Neuronal stem cell (in vitro differentiated cells): ENCODE measurements around the gene IGF2R.

Experiments
- DNase-seq: peaks from one replicate; pipeline ENCODE4 v3.0.0-alpha.2; 2013; ENCODE audit warnings: low spot score
- H2AFZ ChIP-seq: one replicate; pipeline ENCODE4 v1.6.1; 2013; ENCODE audit warnings: mild to moderate bottlenecking, low read length, inconsistent platforms
- H2AK5ac ChIP-seq: 2 replicates; pipeline ENCODE4 v1.6.1; 2013; ENCODE audit warnings: low read depth, mild to moderate bottlenecking, inconsistent platforms, low read length, moderate library complexity, mixed read lengths
- H2BK120ac ChIP-seq: 2 replicates; pipeline ENCODE4 v1.6.1; 2013; ENCODE audit warnings: low read depth, mild to moderate bottlenecking, inconsistent platforms, low read length, moderate library complexity, mixed read lengths
- H2BK12ac ChIP-seq: one replicate; pipeline ENCODE4 v1.6.1; 2013; ENCODE audit warnings: low read length, inconsistent platforms
- H2BK15ac ChIP-seq: 2 replicates; pipeline ENCODE4 v1.6.1; 2013; ENCODE audit warnings: mild to moderate bottlenecking, low read length, inconsistent platforms, mixed read lengths
- H2BK5ac ChIP-seq: one replicate; pipeline ENCODE4 v1.6.1; 2013; ENCODE audit warnings: inconsistent platforms, mild to moderate bottlenecking, low read length, moderate library complexity
- H3K14ac ChIP-seq: one replicate; pipeline ENCODE4 v1.6.1; 2013; ENCODE audit warnings: low read length, inconsistent platforms
- H3K18ac ChIP-seq: 2 replicates; pipeline ENCODE4 v1.6.1; 2013; ENCODE audit warnings: low read length, inconsistent platforms
- H3K23ac ChIP-seq: 2 replicates; pipeline ENCODE4 v1.6.1; 2013; ENCODE audit warnings: low read depth, mild to moderate bottlenecking, mixed read lengths, low read length, inconsistent platforms; ENCODE audit not compliant: poor library complexity
- H3K27ac ChIP-seq: replicated peaks from 3 replicates; pipeline ENCODE4 v1.5.1; 2013; ENCODE audit warnings: low read length, inconsistent platforms
- H3K27me3 ChIP-seq, 3 experiments: 2 replicates each; pipeline ENCODE4 v1.6.1; 2013; ENCODE audit warnings: low read length in 3 of 3, mild to moderate bottlenecking in 2 of 3, inconsistent platforms in 1 of 3, low read depth in 1 of 3, mixed read lengths in 1 of 3, moderate library complexity in 1 of 3; ENCODE audit not compliant: control insufficient read depth in 3 of 3, insufficient read depth in 3 of 3
- H3K36me3 ChIP-seq, 2 donors: replicated peaks in 1 of 2; 2 replicates each; pipeline ENCODE4 v1.6.1; 2013; ENCODE audit warnings: low read length in 2 of 2; ENCODE audit not compliant: control insufficient read depth in 2 of 2, insufficient read depth in 2 of 2
- H3K4ac ChIP-seq: 2 replicates; pipeline ENCODE4 v1.6.1; 2013; ENCODE audit warnings: inconsistent platforms, mild to moderate bottlenecking, low read length, moderate library complexity
- H3K4me1 ChIP-seq, 2 donors: 1 replicate in 1 of 2; 2 replicates in 1 of 2; pipeline ENCODE4 v1.6.1; 2013; ENCODE audit warnings: low read length in 2 of 2, low read depth in 1 of 2; ENCODE audit not compliant: control insufficient read depth in 2 of 2, insufficient read depth in 1 of 2
- H3K4me2 ChIP-seq: one replicate; pipeline ENCODE4 v1.6.1; 2013; ENCODE audit warnings: mild to moderate bottlenecking, low read length, inconsistent platforms; ENCODE audit not compliant: insufficient read depth, poor library complexity, severe bottlenecking
- H3K4me3 ChIP-seq, 2 donors: 2 replicates each; pipeline ENCODE4 v1.5.1; 2013; ENCODE audit warnings: low read length in 2 of 2, mild to moderate bottlenecking in 2 of 2, inconsistent platforms in 1 of 2, moderate library complexity in 1 of 2
- H3K79me1 ChIP-seq: one replicate; pipeline ENCODE4 v1.6.1; 2013; ENCODE audit warnings: low read depth, mild to moderate bottlenecking, inconsistent platforms, low read length, moderate library complexity
- H3K9ac ChIP-seq: one replicate; pipeline ENCODE4 v1.6.1; 2013; ENCODE audit warnings: mild to moderate bottlenecking, low read depth, low read length, inconsistent platforms; ENCODE audit not compliant: poor library complexity
- H3K9me3 ChIP-seq, 2 donors: replicated peaks in 1 of 2; 2 replicates each; pipeline versions ENCODE3 to v1.6.1; 2013; ENCODE audit warnings: low read length in 2 of 2, mild to moderate bottlenecking in 2 of 2, inconsistent platforms in 1 of 2, low read depth in 1 of 2, mixed read lengths in 1 of 2, moderate library complexity in 1 of 2; ENCODE audit not compliant: control insufficient read depth in 2 of 2, insufficient read depth in 1 of 2
- H4K8ac ChIP-seq: one replicate; pipeline ENCODE4 v1.6.1; 2013; ENCODE audit warnings: low read depth, mild to moderate bottlenecking, inconsistent platforms, low read length, moderate library complexity
- H4K91ac ChIP-seq: one replicate; pipeline ENCODE4 v1.6.1; 2013; ENCODE audit warnings: low read length, low read depth, mild to moderate bottlenecking, inconsistent platforms; ENCODE audit not compliant: poor library complexity
- WGBS, 2 donors: extraction: QIAGEN DNeasy Blood & Tissue Kit; methylation state at CpG; one replicate each; pipeline ENCODE4 v1.1.7; 2013; ENCODE audit warnings: missing lambda C conversion rate in 2 of 2, mixed read lengths in 1 of 2; ENCODE audit not compliant: insufficient read length in 2 of 2, insufficient replicate concordance in 1 of 2; ENCODE audit errors: extremely low coverage in 2 of 2; 5-methylcytosine and 5-hydroxymethylcytosine counted together

The IGF2R gene

DNA sequence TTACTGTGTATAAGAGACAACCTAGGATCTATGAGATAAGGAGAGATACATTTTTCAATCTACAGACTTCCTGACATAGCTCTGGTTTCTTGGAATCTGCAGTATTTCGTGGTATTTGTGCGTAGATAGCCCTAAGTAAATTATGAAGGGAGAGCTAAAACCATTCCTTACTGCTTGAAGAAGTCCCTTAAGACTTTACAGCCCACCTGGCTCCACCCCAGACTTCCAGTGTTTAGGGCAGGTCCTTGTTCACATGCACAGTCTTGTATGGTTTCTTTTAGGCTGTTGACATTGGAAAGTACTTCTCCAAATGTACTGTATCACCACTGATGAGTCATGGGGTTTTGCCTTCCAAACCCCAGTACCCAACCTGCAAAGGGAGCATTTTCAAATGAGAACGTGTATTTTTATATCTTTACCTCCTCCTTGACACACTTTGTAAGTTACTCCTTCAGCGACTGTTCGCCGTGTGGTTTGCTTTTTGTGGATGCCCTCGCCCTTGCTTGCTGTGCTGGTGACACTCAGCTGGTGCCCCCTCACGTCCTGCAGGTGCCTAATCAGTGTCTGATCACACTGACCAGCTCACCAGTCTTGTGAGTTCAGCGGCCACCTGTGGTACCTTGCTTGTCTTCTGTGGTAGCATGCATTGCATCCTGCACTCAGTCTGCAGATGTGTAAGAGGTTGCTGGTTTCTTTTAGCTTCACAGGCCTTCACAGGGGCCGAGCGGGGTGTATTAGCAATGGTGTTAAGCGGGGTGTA lies 73.3 kb downstream of the IGF2R start:
- peaks cover 39 to 98% of the 10 kb centered on the region in 2 donors for H3K36me3 ChIP-seq
- no peak for DNase-seq
- no CpG with 5 or more reads among the region's 12 CpGs for WGBS, 2 donors

DNA sequence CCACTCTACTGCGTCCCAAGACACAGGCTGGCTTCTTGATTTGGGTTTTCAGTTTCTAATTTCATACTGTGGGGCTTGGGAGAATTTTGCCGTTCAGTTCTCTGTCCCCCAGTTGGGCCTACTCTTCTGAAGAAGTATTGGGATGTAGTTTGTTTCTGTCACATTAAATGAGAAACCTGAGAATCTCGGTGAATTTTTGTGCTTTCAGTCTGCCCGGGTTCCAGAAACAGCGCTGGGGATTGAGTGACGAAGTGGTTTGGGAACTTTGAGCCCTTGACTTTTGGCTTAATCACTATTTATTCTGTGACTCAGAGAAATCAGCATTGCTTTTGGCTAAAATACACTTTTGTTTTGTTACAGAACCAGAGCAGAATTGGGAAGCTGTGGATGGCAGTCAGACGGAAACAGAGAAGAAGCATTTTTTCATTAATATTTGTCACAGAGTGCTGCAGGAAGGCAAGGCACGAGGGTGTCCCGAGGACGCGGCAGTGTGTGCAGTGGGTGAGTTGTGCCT lies 74.0 kb downstream of the IGF2R start:
- Histone ChIP-seq H3K36me3 (peaks cover 42 to 99% of the 10 kb centered on the region in 2 donors), H4K8ac (no peak overlapping the region), H3K4me2 (no peak overlapping the region), H3K79me1 (no peaks in the 10 kb centered on the region), H3K18ac (no peak overlapping the region), H3K27ac (no peak overlapping the region), H3K4me3 (no peak overlapping the region), H4K91ac (no peak overlapping the region), H2BK5ac (no peak overlapping the region), H3K14ac (no peak overlapping the region), H3K4ac (no peak overlapping the region), H2BK120ac (no peak overlapping the region), H2AK5ac (no peak overlapping the region), H2AFZ (no peak overlapping the region), H3K9me3 (no peaks in the 10 kb centered on the region), H2BK12ac (no peak overlapping the region), H2BK15ac (no peak overlapping the region), H3K4me1 (no peaks in the 10 kb centered on the region), H3K23ac (no peak overlapping the region), H3K9ac (no peak overlapping the region), H3K27me3 (no peaks in the 10 kb centered on the region)
- no CpG with 5 or more reads among the region's 11 CpGs for WGBS, 2 donors
- DNase-seq = no peak

More for the DNA sequence above, 73.3 kb downstream of the IGF2R start:
- no peak overlapping the region for H3K14ac ChIP-seq
- no peak overlapping the region for H2BK120ac ChIP-seq
- H3K27ac ChIP-seq = no peak overlapping the region
- H3K18ac ChIP-seq = no peak overlapping the region
- H3K9ac ChIP-seq = no peak overlapping the region
- no peak overlapping the region for H2BK5ac ChIP-seq
- no peak overlapping the region for H2BK15ac ChIP-seq
- H3K4me2 ChIP-seq = no peak overlapping the region
- H3K4me1 ChIP-seq = no peaks in the 10 kb centered on the region
- no peaks in the 10 kb centered on the region for H3K9me3 ChIP-seq
- no peak overlapping the region for H2AK5ac ChIP-seq
- no peaks in the 10 kb centered on the region for H3K27me3 ChIP-seq
- no peak overlapping the region for H4K91ac ChIP-seq
- no peak overlapping the region for H2AFZ ChIP-seq
- H3K79me1 ChIP-seq = no peaks in the 10 kb centered on the region
- no peak overlapping the region for H3K23ac ChIP-seq
- no peak overlapping the region for H3K4ac ChIP-seq
- H3K4me3 ChIP-seq = no peak overlapping the region
- H4K8ac ChIP-seq = no peak overlapping the region
- H2BK12ac ChIP-seq = no peak overlapping the region

- Histone ChIP-seq H3K4me1 (no peaks in the 10 kb centered on the region), H3K14ac (no peak overlapping the region), H3K36me3 (peaks cover 48 to 100% of the 10 kb centered on the region in 2 donors), H3K4me2 (no peak overlapping the region), H3K18ac (no peak overlapping the region), H3K9ac (no peak overlapping the region), H3K27ac (no peak overlapping the region), H3K9me3 (no peaks in the 10 kb centered on the region), H2AFZ (no peak overlapping the region), H2BK15ac (no peak overlapping the region), H3K23ac (no peak overlapping the region), H3K79me1 (no peaks in the 10 kb centered on the region), H3K4ac (no peak overlapping the region), H2AK5ac (no peak overlapping the region), H4K91ac (no peak overlapping the region), H2BK5ac (no peak overlapping the region), H2BK120ac (no peak overlapping the region), H3K27me3 (no peaks in the 10 kb centered on the region), H2BK12ac (no peak overlapping the region), H3K4me3 (no peak overlapping the region), H4K8ac (no peak overlapping the region)
- WGBS, 2 donors = no CpG with 5 or more reads among the region's 4 CpGs
- DNase-seq = no peak
Measured at GRCh38 chr6:160043784-160044183, 74.9 kb downstream of the IGF2R start.

DNA sequence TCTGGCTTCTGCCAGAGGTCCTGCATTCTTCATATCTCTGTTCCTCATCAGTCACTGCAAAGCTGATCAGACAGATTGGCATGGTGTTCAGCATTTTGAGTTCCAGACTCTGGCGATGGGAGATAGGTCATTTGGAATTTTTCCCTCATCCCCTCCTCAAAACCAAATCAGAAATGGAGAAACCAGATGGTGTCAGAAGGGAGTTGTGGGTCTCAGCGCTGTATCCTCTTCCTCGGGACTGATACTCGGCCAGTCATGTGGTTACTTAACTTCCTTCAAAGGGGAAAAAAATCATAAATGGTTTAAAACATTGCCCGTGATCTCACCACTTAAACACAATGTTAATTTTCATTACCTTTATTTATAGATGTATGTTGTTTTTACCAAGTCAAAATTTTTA lies 75.8 kb downstream of the IGF2R start:
- no peak overlapping the region for H3K4me3 ChIP-seq
- H3K36me3 ChIP-seq = peaks cover 53 to 100% of the 10 kb centered on the region in 2 donors
- no peaks in the 10 kb centered on the region for H3K4me1 ChIP-seq
- DNase-seq = no peak
- H3K27me3 ChIP-seq = no peaks in the 10 kb centered on the region
- no peak overlapping the region for H3K23ac ChIP-seq
- H4K8ac ChIP-seq = no peak overlapping the region
- no peak overlapping the region for H2BK15ac ChIP-seq
- H3K79me1 ChIP-seq = no peaks in the 10 kb centered on the region
- no peak overlapping the region for H3K4me2 ChIP-seq
- no peak overlapping the region for H3K9ac ChIP-seq
- no peak overlapping the region for H3K27ac ChIP-seq
- no peak overlapping the region for H3K4ac ChIP-seq
- no peak overlapping the region for H2BK5ac ChIP-seq
- no peak overlapping the region for H2BK120ac ChIP-seq
- no peak overlapping the region for H2AK5ac ChIP-seq
- H3K14ac ChIP-seq = no peak overlapping the region
- no peak overlapping the region for H3K18ac ChIP-seq
- no peaks in the 10 kb centered on the region for H3K9me3 ChIP-seq
- no peak overlapping the region for H4K91ac ChIP-seq
- H2BK12ac ChIP-seq = no peak overlapping the region
- no peak overlapping the region for H2AFZ ChIP-seq
- WGBS, 2 donors = no CpG with 5 or more reads among the region's 5 CpGs
